ENCODE measurements around the gene CTTN.
"Not testable (repeated sequence)": the region's sequence is repeated elsewhere in the genome, so short reads cannot be mapped to it uniquely, and the experiment has no call there.

CTTN gene

GRCh38 chr11:70408326-70408725 lies 10.0 kb downstream of the CTTN start:
- not testable (repeated sequence) for DNase-seq

DNA sequence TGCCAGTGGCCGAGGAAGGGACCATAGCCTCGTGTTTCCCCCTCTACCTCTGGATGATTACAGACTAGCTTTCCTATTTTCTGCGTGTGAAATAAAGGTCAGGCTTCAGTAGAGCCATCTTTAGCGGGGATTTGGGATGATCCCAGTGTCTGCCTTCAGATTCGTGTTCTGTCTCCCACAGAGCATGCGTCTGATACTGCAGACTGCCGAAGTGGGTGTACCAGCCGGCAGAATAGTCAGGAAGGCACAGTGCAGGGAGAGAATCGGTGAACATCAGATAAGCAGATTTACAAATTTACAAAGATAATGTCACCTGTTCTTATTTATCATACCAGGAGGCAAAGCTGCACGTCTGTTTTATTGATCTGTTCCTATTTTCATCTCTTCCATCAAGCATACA lies 11.1 kb downstream of the CTTN start:
- no peak for DNase-seq

DNA sequence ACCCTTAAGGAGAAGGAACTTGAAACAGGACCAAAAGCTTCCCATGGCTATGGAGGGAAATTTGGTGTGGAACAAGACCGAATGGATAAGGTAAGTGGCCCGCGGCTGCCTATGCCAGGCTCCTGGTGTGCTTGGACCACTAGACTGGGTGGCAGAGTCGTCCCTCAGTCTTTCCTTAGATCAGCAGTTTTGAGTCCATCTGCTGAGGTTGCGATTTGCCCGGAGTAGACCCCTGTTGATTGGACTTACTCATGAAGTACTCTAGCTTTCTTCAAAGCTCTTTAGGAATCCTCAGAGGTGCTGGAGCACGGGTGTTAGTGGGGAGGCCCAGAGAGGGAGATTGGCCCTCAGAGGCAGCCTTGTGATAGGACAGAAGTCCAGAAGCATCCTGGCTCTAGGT lies 11.5 kb downstream of the CTTN start:
- DNase-seq = no peak

GRCh38 chr11:70410276-70411205 lies 12.2 kb downstream of the CTTN start:
- DNase-seq = peak; percentile 16

GRCh38 chr11:70411713-70412452 lies 13.6 kb downstream of the CTTN start:
- no peak for DNase-seq

DNA sequence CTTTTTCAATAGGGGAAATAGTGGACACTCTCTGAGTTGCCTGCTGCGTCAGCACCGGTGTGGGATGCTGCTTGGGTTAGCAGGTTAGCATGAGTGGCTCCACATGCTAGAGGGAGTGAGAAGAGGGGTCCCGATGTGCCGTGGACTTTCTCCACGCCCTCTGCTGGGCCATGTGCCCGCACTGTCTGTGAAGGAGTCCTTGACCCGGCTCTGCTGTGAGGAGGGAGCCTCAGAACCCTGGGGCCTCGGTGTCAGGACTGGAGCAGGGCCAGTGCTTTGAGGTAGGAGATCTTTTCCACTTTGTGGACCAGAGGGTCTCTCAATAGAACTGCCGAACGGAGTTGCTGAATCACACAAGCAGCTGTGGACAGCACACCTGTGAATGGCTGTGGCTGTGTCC lies 14.8 kb downstream of the CTTN start:
- DNase-seq = no peak

DNA sequence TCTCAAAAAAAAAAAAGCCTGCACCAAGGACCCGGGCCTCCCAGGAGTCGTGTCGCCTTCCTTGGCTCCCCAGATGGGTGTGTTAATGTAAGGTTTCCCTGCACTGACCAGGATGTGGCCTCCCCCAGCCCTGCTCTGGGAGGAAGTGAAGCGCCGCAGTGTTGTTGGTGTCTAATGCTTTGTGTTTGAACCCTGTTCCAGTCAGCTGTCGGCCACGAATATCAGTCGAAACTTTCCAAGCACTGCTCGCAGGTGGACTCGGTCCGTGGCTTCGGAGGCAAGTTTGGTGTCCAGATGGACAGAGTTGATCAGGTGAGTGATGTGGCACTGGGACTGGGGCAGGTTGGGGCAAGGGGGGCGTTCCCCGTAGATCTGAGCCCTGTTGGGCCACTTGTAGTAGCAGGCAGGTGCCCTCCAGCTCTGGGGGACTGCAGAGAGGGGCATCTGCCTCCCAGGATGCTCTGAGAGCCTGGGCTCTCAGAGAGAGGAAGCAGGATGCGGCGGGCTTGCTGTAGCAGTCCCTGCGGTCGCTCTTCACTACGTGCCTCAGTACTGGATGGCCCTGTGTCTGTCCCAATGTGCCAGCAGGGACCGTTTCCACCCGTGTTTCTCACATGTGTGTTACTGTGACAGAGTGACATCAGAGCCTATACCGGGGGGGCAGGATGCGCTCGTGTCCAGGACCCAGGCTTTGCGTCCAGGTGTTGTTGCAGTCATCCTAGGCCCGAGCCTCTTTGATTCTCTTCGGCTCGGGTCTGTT lies 16.2 kb downstream of the CTTN start:
- DNase-seq = no peak

GRCh38 chr11:70415191-70415590 lies 16.9 kb downstream of the CTTN start:
- no peak for DNase-seq

DNA sequence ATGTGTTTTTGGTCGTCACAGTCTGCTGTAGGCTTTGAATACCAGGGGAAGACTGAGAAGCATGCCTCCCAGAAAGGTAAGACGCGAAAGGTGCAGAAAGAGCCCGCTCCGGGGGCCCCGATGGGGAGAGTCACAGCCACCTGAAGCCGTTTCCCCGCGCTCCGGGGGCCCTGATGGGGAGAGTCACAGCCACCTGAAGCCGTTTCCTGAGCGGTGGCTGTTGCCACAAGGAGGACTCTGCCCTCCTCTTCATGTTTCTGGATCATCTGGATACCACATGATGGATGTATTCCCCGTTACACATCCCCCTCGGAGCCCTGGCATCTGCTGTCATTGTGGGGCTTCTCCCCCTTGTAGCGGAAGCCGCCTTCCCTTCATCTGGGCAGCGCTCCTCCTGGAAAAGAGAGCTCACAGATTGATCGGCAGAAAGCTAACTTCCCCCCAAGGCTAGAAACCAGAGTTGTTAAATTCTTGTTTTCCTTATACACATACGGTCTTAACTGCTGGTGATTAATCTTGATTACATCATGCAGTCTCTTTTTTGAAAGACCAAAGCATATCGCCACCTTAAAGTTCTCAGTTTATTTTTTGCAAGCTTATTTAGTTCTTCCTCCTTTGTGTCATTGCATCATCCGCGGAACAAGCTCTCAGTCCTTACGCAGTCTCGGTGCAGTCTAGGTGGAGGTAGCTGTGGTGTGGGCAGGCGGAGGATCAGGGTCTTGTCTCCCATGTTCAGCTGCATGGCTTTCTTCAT lies 17.5 kb downstream of the CTTN start:
- DNase-seq = no peak

DNA sequence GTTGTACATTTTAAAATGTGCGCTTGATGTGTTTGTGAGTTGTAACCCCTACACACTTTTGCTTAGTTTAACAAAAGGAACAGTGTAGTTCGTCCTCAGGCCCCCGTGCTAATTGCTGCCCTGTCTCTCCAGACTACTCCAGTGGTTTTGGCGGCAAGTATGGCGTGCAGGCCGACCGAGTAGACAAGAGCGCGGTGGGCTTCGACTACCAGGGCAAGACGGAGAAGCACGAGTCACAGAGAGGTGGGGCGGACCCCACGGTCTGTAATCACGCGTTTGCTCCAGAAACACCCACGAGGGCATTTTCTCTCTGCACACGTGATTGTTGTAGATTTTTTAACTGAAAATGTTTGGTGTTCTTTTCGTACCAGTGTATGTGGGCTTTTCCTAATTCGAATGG lies 18.6 kb downstream of the CTTN start:
- no peak for DNase-seq

- DNase-seq = no peak
Observed at GRCh38 chr11:70418130-70418529, 19.8 kb downstream of the CTTN start.

DNA sequence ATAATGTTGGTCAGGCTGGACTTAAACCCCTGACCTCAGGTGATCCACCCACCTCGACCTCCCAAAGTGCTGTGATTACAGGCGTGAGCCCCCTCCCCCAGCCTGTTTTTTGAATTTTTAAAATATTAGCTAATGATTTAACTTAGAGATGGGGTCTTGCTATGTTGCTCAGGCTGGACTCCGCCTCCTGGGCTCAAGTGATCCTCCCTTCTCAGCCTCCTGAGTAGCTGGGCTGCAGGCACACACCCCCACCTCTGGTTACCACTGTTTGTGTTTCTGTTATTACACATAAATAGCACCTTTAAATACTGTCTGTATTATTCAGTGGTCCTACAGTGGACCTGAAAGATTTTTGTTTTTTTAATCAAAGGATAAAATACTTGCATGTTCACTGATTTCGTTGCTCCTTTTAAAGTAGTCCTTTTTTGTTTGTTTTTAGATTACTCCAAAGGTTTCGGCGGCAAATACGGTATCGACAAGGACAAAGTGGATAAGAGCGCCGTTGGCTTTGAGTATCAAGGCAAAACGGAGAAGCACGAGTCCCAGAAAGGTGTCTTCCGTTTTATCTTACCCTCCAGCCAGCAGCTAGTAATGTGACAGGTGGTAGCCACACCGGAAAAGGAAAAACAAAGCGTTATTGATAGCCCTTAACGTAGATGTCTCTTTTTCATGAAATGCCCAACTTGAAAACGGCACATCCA lies 21.1 kb downstream of the CTTN start:
- no peak for DNase-seq

DNA sequence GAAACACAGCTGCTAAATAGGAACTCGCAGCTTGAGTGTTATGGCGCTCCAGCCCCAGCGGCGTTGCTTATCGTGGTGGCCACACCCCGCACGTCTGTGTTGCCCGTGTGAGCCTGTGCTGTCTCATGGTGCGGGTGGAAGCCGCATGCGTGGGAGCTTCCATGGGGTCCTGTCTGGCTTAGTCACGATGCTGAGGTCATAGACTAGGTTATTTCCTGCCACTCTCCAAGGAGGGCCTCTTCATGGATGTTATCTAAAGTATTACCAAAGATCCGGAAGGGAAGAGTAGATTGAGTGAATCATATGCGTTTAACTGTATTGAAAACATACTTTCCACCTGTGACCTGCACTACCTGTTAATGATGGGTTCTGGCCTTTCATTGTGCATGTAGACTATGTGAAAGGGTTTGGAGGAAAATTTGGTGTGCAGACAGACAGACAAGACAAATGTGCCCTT lies 21.7 kb downstream of the CTTN start:
- no peak for DNase-seq

DNA sequence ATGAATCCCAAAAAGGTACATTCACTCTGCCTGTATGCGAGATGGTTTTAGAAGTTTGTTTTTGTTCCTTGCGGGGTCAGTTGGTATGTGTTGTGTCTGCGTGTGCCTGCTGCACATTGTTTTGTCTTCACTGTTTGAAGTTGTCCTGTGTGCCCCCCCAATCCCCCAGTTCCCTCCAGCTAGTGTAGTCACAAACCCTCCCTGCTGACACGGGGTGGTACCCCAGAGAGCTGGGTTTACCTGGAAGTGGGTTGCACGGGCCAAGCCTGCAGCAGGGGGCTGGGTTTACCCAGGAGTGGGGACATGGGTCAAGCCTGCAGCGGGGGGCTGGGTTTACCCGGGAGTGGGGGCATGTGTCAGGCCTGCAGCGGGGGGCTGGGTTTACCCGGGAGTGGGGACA lies 22.2 kb downstream of the CTTN start:
- no peak for DNase-seq

- DNase-seq = no peak
Observed at GRCh38 chr11:70421123-70421522, 22.8 kb downstream of the CTTN start.

GRCh38 chr11:70422692-70423522 lies 24.6 kb downstream of the CTTN start:
- no peak for DNase-seq

GRCh38 chr11:70423523-70424505 lies 25.5 kb downstream of the CTTN start:
- DNase-seq = no peak

GRCh38 chr11:70424765-70425344 lies 26.5 kb downstream of the CTTN start:
- DNase-seq = no peak

- DNase-seq = no peak
Observed at GRCh38 chr11:70427436-70427835, 29.1 kb downstream of the CTTN start.

Measured in right kidney (tissue), 1 donor.